Lung (tissue), 12 donors: Measurements from ENCODE around the gene ANTXR2. TPM values are rescaled to one million over a fixed set of nuclear protein-coding genes. Genes with fewer than 3 reads are reported as not detected.
"Not testable (repeated sequence)": the region's sequence is repeated elsewhere in the genome, so short reads cannot be mapped to it uniquely, and the experiment has no call there.

Source experiments
- ATAC-seq: fragments of 200-7000 bp; cut with Tn5 transposase; one replicate; pipeline ENCODE4 v1.9.1; 2020; ENCODE audit warnings: moderate number of reproducible peaks; ENCODE audit not compliant: insufficient read depth, low FRiP score
- DNase-seq, 3 donors: peaks; one replicate each; pipeline ENCODE4 v3.0.0-alpha.2; 2013 to 2017
- H3K27ac ChIP-seq, 2 donors: one replicate each; pipeline ENCODE4 v1.5.1; 2013; ENCODE audit warnings: mild to moderate bottlenecking in 2 of 2, moderate library complexity in 2 of 2, control low read depth in 1 of 2, inconsistent platforms in 1 of 2, low read depth in 1 of 2, low read length in 1 of 2
- H3K27me3 ChIP-seq, 3 donors: one replicate each; pipeline ENCODE4 v1.5.1; 2013; ENCODE audit warnings: low read length in 2 of 3; ENCODE audit not compliant: control insufficient read depth in 3 of 3, insufficient read depth in 3 of 3
- H3K36me3 ChIP-seq, 4 donors: one replicate each; pipeline ENCODE4 v1.5.1; 2013; ENCODE audit warnings: low read length in 4 of 4, mild to moderate bottlenecking in 1 of 4, moderate library complexity in 1 of 4; ENCODE audit not compliant: control insufficient read depth in 4 of 4, insufficient read depth in 4 of 4
- H3K4me1 ChIP-seq, 5 donors: one replicate each; pipeline ENCODE4 v1.5.1; 2013; ENCODE audit warnings: low read length in 5 of 5, mild to moderate bottlenecking in 2 of 5, moderate library complexity in 1 of 5; ENCODE audit not compliant: control insufficient read depth in 5 of 5, insufficient read depth in 5 of 5
- H3K4me3 ChIP-seq: one replicate; pipeline ENCODE4 v1.5.1; 2013; ENCODE audit warnings: mild to moderate bottlenecking, control low read depth, moderate library complexity
- H3K9ac ChIP-seq, 2 donors: one replicate each; pipeline ENCODE4 v1.5.1; 2013; ENCODE audit warnings: low read length in 2 of 2, control low read depth in 1 of 2; ENCODE audit not compliant: insufficient read depth in 1 of 2
- H3K9me3 ChIP-seq, 4 donors: one replicate each; pipeline ENCODE4 v1.5.1; 2013; ENCODE audit warnings: low read length in 3 of 4, mild to moderate bottlenecking in 1 of 4, moderate library complexity in 1 of 4; ENCODE audit not compliant: control insufficient read depth in 4 of 4, insufficient read depth in 3 of 4
- WGBS, 2 donors: extraction: QIAGEN DNeasy Blood & Tissue Kit; methylation state at CpG; one replicate each; pipeline ENCODE4 v1.1.7; 2013; 5-methylcytosine and 5-hydroxymethylcytosine counted together
- polyA plus RNA-seq, 2 donors: library from polyadenylated mRNA; stranded (reverse); fragments of 200-250 nt; gene quantifications; one replicate each; pipeline ENCODE4 v1.2.1, GENCODE V29; 2013
- total RNA-seq, 2 donors: library from RNA; depleted of rRNA in 1 of 2; stranded (reverse); fragments of >200 nt in 1 of 2; gene quantifications; one replicate each; pipeline ENCODE4 v1.2.1, GENCODE V29; 2014 to 2021
- TF ChIP-seq, protein P1 (sequence below): IDR thresholded peaks from 2 replicates; pipeline ENCODE4 v1.5.1; 2012; ENCODE audit warnings: mild to moderate bottlenecking; ENCODE audit errors: control extremely low read depth, extremely low read depth
- donor health status: control.
- donor health status: control.
- donor health status: Bipolar disorder and iron deficiency.
- donor health status: healthy.
- donor health status: DM: yes; HTN: yes; CAD: no.

The ANTXR2 gene
- total and polyA plus RNA-seq, 4 donors: 4.8 to 47.2 (median 28.6) TPM

DNA sequence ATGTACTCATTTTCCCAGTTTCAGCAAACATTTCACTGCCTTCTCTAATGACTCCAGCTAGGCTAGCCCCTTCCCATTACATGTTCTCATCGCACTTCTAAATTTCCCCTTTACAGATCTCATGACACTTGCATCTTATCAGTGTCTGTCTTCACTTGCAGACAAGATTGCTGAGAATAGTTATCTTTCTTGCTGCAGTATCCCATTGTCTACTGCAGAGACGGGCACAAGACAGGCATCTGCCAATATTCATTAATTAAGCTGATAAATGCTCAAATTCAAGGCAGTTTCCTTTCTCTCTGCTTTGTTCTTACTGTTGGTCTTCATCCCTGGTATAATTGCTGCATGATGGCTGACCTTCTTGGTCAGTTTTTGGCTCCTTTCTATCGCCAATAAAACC is 175.9 kb downstream of the ANTXR2 start:
- no peaks in the 10 kb centered on the region for H3K9me3 ChIP-seq
- peaks cover 0 to 2% (median 0%) of the 10 kb centered on the region in 5 donors for H3K4me1 ChIP-seq
- H3K27me3 ChIP-seq: no peaks in the 10 kb centered on the region
- ATAC-seq (no peak), DNase-seq (no peak)
- H3K27ac ChIP-seq: no peak overlapping the region
- TF ChIP-seq, protein P1, sequence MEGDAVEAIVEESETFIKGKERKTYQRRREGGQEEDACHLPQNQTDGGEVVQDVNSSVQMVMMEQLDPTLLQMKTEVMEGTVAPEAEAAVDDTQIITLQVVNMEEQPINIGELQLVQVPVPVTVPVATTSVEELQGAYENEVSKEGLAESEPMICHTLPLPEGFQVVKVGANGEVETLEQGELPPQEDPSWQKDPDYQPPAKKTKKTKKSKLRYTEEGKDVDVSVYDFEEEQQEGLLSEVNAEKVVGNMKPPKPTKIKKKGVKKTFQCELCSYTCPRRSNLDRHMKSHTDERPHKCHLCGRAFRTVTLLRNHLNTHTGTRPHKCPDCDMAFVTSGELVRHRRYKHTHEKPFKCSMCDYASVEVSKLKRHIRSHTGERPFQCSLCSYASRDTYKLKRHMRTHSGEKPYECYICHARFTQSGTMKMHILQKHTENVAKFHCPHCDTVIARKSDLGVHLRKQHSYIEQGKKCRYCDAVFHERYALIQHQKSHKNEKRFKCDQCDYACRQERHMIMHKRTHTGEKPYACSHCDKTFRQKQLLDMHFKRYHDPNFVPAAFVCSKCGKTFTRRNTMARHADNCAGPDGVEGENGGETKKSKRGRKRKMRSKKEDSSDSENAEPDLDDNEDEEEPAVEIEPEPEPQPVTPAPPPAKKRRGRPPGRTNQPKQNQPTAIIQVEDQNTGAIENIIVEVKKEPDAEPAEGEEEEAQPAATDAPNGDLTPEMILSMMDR: no peak
- 69 to 83% methylated on average over 3 of the region's 3 CpGs for WGBS, 2 donors
- no peak overlapping the region for H3K4me3 ChIP-seq
- no peaks in the 10 kb centered on the region for H3K36me3 ChIP-seq
- H3K9ac ChIP-seq: no peak overlapping the region

DNA sequence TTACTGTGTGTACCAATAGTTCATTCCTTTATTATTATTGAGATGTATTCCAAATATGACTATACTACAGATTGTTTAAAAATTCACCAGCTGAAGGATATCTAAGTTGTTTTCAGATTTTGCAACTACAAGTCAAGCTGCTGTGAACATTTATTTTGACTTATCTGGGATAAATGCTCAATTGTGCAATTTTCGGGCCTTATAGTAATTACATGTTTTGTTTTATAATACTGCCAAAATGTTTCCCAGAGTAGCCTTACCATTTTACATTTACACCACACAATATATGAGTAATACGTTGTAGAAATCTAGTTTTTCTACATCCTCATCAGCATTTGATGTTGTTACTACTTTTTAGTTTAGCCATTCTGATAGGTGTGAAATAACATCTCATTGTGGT is 179.6 kb downstream of the ANTXR2 start:
- no peak overlapping the region for H3K27ac ChIP-seq
- no peaks in the 10 kb centered on the region for H3K36me3 ChIP-seq
- H3K4me1 ChIP-seq: peaks cover 0 to 2% (median 0%) of the 10 kb centered on the region in 5 donors
- ATAC-seq: no peak
- DNase-seq: peak in 2 of 3 donors; percentile 71 to 84
- no peak overlapping the region for H3K4me3 ChIP-seq
- TF ChIP-seq, protein P1: no peak
- whole genome bisulfite sequencing, 2 donors: 79 to 85% methylated on average over 2 of the region's 2 CpGs
- H3K9me3 ChIP-seq: no peaks in the 10 kb centered on the region
- H3K9ac ChIP-seq: no peak overlapping the region
- no peaks in the 10 kb centered on the region for H3K27me3 ChIP-seq

DNA sequence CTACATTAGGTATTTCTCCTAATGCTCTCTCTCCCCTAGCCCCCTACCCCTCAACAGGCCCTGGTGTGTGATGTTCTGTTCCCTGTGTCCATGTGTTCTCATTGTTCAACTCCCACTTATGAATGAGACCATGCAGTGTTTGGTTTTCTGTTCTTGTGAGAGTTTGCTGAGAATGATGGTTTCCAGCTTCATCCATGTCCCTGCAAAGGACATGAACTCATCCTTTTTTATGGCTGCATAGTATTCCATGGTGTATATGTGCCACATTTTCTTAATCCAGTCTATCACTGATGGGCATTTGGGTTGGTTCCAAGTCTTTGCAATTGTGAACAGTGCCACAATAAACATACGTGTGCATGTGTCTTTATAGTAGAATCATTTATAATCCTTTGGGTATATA is 184.0 kb downstream of the ANTXR2 start:
- 93 to 95% methylated on average over 1 of the region's 1 CpG for WGBS, 2 donors
- not testable (repeated sequence) for H3K9ac ChIP-seq, H3K27me3 ChIP-seq, DNase-seq, H3K36me3 ChIP-seq, ATAC-seq, H3K4me3 ChIP-seq, H3K4me1 ChIP-seq, H3K27ac ChIP-seq, H3K9me3 ChIP-seq

DNA sequence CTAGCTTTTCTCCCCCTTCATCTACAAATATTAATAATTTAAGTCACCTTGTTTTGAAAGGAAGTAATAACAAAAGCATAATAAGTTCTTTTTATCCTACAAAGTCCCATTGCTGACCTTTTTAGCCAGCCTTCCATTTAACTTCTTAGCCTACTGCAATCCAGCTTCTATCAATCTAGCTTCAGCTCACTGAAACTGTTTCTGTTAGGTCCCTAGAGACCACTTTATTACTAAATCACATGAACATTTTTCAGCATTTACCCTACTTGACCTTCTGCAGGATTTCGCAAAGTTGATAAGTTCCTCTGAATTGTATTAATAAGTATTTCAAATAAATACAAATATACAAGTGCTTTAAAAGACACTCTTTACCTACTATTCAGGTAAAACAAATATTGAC is 186.5 kb downstream of the ANTXR2 start:
- 56 to 85% methylated on average over 1 of the region's 1 CpG for WGBS, 2 donors
- Histone ChIP-seq H3K4me1 (no peaks in the 10 kb centered on the region), H3K27me3 (no peaks in the 10 kb centered on the region), H3K4me3 (no peak overlapping the region), H3K9me3 (no peaks in the 10 kb centered on the region), H3K27ac (no peak overlapping the region), H3K9ac (no peak overlapping the region), H3K36me3 (no peaks in the 10 kb centered on the region)
- TF ChIP-seq, protein P1: no peak
- ATAC-seq (no peak), DNase-seq (peak in 1 of 3 donors; percentile 14)
